CMK (cell line): ENCODE results near the gene H2AZ2.
"Not testable (repeated sequence)": the region's sequence is repeated elsewhere in the genome, so short reads cannot be mapped to it uniquely, and the experiment has no call there.

Source experiments
- DNase-seq: peaks from one replicate; pipeline ENCODE4 v3.0.0-alpha.2; 2010; ENCODE audit warnings: low read depth

Gene H2AZ2

DNA sequence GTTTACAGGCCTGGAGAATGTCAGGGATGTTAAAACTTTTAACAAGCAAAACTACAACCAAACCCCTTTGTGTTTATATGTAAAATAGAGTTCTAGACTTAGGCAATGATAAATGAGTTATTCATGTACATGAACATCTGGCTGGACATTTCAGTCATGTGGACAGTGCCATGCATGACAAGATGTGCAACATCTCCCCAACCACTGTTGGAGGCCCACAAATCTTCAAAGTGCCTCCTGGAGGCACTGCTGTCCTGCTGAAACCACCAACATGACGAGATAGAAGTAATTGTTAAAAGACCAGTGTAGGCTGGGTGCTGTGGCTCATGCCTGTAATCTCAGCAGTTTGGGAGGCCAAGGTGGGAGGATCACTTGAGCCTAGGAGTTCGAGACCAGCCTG is 33.0 kb downstream of the H2AZ2 start:
- DNase-seq: no peak

DNA sequence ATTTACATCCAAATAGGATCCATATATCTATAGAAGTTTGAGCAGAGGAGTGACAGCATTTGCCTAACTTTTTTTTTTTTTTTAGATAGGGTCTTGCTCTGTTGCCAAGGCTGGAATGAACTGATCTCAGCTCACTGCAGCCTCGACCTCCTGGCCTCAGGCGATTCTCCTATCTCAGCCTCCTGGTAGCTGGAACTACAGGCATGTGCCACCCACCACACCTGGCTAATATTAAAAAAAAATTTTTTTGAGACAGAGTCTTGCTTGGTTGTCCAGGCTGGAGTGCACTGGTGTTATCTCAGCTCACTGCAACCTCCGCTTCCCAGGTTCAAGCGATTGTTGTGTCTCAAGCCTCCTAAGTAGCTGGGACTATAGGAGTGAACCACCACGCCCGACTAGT is 36.3 kb downstream of the H2AZ2 start:
- no peak for DNase-seq

DNA sequence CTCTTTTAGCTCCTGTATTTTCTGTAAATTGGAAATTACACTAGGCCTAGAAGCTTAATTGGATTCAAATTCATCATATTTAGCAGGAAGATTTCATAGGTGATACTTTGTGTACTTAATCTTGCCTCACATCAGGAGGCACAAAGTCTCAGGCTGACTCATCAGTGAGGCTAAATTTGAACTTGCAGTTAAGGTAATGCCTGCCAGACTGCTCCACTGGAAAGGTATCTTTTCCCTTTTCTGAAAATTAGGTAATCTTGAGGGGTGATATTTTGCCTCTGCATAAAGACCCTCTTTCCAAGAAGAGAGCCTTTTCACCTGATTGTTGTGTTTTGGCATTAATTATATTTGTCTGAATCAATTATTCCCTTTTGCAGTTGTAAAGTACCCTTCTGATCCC is 36.8 kb downstream of the H2AZ2 start:
- DNase-seq: no peak

DNA sequence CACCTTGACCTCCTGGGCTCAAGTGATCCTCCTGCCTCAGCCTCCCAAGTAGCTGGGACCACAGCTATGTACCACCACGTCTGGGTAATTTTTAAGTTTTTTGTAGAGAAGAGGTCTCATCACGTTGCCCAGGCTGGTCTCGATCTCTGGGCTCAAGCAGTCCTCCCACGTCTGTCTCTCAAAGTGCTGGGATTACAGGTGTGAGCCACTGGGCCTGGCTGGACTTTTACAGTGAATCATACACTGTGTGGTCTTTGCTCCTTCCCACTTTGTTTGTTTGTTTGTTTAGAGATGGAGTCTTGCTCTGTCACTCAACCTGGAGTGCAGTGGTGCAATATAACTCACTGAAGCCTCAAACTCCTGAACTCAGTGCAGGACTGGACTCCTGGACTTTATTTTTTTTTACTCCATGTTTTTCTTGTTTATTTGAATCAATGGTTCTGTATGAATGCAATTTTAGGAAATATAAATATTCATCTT is 38.9 kb downstream of the H2AZ2 start:
- no peak for DNase-seq

DNA sequence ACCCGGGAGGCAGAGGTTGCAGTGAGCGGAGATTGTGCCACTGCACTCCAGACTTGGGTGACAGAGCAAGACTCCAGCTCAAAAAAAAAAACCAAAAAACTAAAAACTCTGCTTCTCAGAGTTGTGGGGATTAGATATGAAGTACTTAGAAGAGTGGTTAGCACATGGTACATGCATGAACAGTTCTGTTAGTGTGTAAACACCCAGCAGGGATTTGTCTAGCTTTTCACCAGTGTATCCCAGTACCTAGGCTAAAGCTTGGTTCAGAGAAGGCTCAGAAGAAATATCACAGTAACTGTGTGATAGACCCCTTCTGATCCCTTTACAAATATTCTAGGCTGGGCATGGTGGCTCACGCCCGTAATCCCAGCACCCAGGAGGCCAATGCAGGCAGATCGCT is 41.9 kb downstream of the H2AZ2 start:
- DNase-seq: no peak

DNA sequence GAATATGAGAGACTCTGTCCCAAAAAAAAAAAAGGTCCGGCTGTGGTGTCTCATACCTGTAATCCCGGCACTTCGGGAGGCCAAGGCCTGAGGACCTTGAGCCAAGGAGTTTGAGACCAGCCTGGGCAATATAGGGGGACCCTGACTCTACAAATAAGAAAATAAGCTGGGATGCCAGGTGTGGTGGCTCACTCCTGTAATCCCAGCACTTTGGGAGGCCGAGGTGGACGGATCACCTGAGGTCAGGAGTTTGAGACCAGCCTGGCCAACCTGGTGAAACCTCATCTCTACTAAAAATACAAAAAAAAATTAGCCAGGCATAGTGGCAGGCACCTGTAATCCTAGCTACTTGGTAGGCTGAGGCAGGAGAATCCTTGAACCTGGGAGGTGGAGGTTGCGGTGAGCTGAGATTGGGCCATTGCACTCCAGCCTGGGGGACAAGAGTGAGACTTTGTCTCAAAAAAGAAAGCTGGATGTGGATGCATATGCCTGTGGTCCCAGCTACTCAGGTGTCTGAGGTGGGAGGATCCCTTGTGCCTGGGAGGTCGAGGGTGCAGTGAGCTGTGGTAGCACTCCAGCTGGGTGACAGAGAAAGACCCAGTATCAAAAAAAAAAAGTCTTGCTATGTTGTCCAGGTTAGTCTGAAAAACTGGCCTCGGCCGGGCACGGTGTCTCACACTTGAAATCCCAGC is 43.9 kb downstream of the H2AZ2 start:
- DNase-seq: not testable (repeated sequence)

DNA sequence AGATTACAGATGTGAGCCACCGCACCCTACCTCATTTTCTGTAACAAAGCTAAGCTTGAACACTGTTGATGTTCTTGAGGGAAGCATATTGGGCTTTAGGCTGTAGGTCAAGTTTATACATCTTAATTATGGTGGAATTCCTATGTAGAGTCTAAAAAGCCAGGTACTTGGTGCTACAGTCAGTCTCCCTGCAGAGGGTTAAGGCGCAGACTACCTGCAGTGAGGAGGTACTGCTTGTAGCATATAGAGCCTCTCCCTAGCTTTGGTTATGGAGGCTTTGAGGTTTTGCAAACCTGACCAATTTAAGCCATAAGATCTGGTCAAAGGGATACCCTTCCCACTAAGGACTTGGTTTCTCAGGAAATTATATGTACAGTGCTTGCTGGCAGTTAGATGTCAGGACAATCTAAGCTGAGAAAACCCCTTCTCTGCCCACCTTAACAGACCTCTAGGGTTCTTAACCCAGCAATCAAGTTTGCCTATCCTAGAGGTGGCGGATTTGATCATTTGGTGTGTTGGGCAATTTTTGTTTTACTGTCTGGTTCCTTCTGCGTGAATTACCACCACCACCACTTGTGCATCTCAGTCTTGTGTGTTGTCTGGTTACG is 45.4 kb downstream of the H2AZ2 start:
- no peak for DNase-seq

DNA sequence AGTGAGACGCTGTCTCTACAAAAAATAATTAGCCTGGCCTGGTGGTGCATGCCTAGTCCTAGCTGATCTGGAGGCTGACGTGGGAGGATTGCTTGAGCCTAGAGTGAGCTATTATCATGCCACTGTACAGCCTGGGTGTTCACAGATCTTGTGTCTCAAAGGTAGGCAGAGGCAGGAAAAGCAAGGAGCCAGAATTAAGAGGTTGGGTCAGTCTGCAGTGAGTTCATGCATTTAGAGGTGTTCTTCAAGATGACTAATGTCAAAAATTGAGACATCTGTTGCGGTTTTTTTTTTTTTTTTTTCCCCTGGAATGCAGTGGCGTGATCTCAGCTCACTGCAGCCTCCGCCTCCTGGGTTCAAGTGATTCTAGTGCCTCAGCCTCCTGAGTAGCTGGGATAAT is 46.0 kb downstream of the H2AZ2 start:
- DNase-seq: no peak

DNA sequence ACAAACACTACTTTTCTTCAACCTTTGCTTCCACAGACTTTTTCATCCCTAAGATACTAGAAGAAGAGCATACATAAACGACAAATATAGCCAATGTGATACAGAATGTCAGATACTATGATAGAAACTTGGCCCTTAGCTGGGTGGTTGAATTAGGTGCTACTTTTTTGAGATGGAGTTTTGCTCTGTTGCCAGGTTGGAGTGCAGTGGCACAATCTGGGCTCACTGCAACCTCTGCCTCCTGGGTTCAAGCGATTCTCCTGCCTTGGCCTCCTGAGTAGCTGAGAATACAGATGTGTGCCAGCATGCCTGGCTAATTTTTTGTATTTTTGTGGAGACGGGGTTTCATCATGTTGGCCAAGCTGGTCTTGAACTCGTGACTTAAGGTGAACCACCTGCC is 47.9 kb downstream of the H2AZ2 start:
- no peak for DNase-seq

DNA sequence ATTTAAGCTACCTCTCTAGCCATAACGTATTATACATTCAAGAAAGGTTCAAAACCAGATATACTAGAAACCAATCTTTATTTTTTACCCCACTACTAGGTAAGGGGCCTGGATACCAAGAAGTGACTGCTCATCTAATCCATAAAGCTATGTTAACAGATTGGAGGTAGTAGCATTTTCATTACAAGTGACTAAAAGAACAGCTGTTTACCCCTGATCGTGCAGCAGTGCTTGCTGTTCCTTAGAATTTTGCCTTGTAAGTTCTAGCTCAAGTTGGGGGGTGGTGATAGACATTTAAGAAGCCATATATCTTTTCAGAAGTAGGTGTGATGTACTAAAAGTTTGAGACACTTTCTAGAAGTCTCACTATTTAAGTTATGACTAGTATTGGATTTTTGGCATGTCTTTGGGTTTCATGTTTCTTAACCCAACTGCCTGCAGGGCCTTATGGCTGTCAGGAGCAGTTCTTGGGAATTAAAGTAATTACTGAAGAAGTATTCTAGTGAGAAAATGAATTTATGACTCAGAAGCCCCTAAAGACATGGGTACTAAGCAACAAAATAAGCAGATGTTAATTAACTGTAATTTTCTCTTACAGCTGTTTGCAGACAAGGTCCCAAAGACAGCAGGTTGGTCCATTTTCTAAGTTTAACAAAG is 49.1 kb downstream of the H2AZ2 start:
- no peak for DNase-seq

DNA sequence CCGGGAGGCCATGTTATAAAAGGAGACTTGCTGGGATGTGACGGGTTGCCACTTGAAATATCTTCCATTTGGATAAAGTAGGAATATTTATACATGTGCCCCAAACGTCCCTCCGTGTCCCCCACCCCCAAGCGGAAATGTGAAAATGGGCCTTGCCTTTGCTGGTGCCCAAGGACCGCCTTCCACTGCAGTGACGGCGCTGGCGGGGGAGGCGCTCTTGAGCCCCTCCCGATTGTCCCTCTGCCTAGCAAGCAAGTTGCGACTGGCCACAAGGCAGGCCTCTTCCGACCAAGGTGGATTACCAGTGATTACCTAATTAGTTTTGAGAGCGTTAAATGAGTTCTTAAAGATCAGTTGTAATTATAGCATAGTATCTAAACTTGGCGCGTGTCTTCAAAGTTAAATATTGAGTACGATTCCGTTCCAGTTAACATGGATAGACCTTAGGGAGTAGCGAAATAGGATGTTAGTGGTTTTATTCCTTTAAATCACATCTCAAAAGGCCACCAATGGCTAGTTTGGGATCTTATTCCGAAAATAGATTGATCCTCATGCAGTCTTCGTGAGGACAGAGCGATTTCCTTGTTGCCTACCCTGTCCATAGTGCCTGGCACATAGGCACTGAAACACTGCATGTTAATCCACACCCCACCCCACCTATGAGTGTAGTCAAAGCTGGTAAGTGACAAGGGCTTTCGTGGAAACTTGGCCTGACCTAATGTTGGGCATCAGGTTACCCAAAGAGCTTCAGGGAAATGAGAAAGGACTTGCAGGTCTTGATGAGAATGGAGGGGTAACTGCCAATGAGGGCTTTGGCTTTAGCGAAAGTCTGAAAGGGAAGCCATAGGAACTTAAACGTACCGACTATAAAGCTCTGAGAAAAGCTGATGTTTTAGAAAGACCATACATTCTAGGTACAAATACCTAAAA is 50.3 kb downstream of the H2AZ2 start:
- DNase-seq: no peak

DNA sequence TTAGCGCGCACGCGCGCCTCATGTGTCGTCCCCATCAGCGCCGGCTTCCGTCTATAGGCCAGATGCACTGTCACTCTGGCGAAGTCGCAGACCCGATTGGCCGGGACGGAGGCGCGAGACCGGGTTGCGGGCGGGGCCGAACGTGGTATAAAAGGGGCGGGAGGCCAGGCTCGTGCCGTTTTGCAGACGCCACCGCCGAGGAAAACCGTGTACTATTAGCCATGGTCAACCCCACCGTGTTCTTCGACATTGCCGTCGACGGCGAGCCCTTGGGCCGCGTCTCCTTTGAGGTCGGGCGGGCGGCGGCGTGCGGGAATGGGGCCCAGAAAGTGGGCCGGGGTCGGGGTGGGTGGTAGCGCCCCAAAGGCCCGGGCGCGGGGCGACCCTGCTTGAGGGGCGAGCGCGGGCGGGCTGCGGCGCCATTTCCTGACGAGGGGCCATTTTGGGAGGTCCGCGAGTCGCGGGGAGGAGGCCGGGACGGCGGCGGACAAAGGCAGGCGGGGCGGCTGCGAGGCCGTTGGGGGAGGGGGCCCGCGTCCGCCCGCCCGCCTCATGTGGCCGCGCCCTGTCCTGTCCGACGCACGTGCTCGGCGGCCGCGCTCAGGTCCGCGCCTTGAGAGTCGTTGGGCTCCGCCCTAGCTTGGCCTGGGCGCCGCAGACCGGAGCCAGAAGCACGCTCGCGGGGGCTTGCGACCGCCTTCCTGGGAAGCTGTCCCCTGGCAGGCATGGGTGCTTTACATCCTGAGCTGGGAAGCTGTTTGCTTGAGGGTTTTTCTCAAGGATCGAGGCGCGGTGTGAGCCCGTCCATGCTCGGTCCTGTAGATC is 51.2 kb downstream of the H2AZ2 start, which contains the start of gene PPIA:
Gene PPIA (plus strand): TSS at position 178 of the 825 bp plus-strand sequence. CDS start 44 bp downstream, at position 222.
- peak; percentile 97 for DNase-seq

DNA sequence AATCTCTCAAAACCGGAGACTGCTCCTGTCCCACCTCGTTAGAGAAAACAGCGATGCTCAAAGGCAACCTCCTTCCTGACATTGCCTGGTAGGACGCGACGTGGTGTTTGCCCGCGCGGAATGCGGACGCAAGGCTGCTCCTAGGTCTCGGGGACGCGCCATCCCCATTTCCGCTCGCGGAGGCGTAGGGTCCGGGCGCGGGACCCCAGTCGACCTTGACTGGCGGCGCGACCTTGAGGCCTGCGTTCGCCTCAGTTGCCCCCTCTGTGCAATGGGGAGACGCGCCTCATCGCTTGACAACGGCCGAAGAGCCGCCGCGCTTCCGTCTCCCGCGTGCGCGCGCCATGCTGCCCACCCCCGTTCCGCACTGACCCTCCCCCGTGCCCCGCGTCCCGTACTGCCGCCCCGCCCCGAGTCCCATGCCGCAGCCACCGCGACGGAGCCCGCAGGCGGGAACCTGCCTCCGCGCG is 51.8 kb downstream of the H2AZ2 start:
- DNase-seq: no peak

DNA sequence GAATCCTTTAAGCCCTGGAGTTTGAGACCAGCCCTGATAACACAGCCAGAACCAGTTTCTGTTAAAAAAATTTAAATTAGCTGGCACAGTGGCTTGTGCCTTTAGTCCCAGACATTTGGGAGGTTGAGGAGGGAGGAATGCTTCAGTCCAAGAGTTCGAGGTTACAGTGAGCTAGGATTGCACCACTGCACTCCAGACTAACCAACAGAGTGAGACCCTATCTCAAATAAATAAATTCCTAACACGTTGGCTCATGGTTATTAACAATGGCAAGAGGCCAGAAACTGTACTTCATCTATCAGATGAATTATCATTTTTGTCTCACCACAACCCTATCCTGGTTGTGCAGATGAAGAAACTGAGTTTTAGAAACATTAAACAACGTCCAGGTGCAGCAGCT is 53.6 kb downstream of the H2AZ2 start:
- no peak for DNase-seq

DNA sequence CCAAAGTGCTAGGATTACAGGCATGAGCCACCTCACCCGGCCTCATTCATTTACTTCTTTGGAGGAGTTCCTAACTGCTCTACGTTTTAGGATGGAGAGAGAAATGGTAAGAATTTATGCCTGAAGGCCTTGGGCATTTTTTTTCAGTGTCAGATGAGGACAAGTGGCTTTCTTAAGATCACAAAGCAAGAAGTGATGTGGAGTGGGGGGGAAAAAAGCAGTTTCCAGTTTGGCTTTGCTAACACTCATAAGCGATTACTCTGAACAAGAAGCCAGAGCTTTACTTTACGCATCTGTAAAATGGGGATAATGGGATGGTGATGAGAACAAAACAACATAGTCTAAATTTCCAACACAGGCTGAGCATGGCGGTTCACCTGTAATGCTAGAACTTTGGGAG is 54.0 kb downstream of the H2AZ2 start:
- DNase-seq: no peak

DNA sequence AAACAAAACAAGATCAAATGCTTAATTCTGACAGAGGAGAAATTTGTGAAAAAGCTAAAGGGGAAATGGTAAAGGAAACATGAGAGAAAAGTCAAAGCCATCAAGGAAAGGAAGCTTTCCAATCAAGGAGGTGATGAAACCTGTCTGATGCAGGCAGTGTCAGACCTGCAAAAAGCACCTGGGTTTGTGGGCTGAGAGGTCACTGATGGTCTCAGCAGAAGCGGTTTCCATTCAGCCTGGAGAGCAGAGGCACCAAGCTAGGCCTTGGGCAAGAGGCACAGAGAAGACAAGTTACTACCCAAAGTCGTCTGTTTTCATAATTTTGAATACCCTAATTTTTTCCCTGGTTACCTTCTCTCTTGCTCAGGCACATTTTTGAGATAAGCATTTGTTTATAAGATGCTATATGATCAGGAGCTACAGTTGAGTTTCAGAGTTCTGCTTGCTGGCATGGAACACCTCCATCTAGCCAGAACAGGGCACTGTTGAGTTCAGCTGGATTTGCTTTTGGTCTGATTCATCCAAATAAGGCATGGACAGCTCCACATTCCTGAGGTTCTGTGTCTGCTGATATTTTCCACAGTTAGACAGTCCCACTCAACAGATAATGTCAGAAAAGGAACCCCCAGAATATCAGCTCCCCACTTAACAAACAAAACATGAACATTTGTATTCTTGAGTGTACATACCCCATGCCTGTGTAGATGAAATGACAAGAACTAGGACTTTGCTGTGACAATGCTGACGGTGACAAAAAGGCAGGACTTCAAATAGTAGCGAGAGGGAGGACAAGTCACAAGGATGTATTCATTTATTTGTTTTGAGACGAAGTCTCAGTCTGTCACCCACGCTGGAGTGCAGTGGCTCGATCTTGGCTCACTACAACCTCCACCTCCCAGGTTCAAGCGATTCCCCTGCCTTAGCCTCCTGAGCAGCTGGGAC is 56.3 kb downstream of the H2AZ2 start:
- no peak for DNase-seq

DNA sequence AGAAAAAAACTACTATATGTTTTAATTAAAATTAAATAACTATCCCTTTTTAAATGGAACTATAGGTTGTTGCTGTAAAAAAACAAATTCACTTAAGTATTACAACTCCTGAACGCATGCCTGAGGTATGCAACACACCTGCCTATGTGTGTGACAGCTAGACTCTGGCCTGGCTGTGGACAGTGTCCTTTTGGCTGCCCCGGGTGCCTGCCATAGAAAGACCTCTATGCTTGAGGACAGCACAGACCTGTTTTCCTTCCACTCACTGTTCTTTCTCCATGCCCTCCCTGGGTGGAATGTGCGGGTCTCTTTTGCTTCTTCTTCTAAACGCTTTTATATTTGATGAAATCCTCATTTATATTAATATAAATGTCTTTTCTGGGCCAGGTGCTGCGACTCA is 57.9 kb downstream of the H2AZ2 start:
- DNase-seq: no peak

DNA sequence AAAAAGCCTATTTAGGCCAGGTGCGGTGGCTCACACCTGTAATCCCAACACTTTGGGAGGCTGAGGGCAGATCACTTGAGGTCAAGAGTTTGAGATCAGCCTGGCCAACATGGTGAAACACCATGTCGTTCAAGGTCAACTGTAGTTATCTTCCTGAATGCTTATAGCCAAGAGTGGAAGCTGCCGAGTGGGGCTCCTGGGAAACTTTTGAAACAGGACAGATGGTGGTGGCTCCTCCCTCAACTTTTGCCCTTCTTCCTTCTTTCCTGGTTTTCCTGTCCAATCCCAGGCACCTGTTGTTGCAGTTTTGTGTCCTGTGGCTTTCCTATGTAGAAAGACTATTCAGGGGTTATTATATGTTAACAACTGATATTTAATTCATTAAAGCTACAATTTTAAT is 60.1 kb downstream of the H2AZ2 start:
- no peak for DNase-seq

DNA sequence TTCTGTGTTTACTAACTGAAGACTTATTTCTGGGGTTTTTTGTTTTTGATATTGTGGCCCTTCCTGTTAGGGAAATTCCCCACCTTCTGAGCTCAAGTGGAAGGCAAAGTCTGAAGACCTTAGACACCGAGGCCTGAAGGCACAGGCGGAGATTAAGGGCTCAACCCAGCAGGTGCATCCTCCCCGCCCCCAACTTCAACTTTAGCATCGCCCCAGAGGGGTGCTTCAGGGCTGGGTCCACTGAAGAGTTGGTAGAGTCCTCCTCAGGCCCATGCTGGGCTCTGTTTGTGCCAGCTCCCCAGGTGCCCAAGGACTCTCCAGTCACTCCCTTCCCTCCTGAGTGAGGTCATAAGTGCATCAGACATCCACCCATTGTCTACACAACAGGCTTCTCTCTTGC is 60.8 kb downstream of the H2AZ2 start:
- DNase-seq: no peak

DNA sequence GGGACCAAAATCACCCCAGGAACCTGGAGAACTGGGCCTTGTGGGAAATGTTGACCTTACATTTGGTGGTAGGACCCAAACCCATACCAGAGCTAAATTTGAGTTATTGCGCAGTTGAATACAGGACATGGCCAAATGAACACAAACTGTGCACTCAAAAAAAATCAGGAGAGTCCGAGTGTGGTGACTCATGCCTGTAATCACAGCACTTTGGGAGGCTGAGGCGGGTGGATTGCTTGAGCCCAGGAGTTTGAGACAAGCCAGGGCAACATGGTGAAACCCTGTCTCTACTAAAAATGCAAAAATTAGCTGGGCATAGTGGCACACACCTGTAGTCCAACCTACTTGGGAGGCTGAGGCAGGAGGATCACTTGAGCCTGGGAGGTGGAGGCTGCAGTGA is 62.7 kb downstream of the H2AZ2 start:
- not testable (repeated sequence) for DNase-seq
